ENCODE measurements around the gene CPNE1.
"Not testable (repeated sequence)": the region's sequence is repeated elsewhere in the genome, so short reads cannot be mapped to it uniquely, and the experiment has no call there.

Gene CPNE1

GRCh38 chr20:35664466-35665206, at the start of gene CPNE1, which contains the start of gene RBM12:
CPNE1 (minus strand) TSS chr20:35664900; CDS start chr20:35632923, 31,977 bp downstream.
RBM12 (minus strand) TSS chr20:35664900; CDS start chr20:35655322, 9,578 bp downstream.
- DNase-seq (ENCODE audit: low spot score): peak; percentile 95

DNA sequence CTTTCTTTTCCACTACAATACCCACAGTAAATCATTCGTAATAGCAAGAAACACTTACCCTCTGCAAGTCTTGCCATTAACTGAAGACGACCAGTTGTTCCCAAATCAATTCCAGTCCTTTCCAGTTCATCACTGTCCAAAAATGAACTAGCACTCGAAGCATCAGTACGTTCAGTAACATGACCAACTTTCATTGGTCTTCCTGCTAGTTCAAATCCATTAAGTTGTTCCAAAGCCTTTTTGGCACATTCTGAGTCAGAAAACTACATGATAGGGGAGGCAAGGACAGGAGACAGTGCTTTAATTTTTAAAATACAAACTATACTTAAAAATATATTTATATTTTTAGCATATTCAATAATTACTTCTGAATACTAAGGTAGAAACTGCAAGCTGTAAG, 49.4 kb upstream of the CPNE1 start:
- DNase-seq (ENCODE audit: low spot score): no peak

- not testable (repeated sequence) for DNase-seq (ENCODE audit: low spot score)
These were observed 48.4 kb upstream of the CPNE1 start for GRCh38 chr20:35713120-35713519.

- DNase-seq (ENCODE audit: low spot score): peak; percentile 55
These were observed 47.0 kb upstream of the CPNE1 start for GRCh38 chr20:35711588-35712209.

- DNase-seq (ENCODE audit: low spot score): no peak
These were observed 46.3 kb upstream of the CPNE1 start for GRCh38 chr20:35710884-35711587.

GRCh38 chr20:35710039-35710438, 45.3 kb upstream of the CPNE1 start:
- no peak for DNase-seq (ENCODE audit: low spot score)

- DNase-seq (ENCODE audit: low spot score): no peak
These were observed 44.6 kb upstream of the CPNE1 start for GRCh38 chr20:35709259-35709658.

- DNase-seq (ENCODE audit: low spot score): no peak
These were observed 43.8 kb upstream of the CPNE1 start for GRCh38 chr20:35708502-35708901.

DNA sequence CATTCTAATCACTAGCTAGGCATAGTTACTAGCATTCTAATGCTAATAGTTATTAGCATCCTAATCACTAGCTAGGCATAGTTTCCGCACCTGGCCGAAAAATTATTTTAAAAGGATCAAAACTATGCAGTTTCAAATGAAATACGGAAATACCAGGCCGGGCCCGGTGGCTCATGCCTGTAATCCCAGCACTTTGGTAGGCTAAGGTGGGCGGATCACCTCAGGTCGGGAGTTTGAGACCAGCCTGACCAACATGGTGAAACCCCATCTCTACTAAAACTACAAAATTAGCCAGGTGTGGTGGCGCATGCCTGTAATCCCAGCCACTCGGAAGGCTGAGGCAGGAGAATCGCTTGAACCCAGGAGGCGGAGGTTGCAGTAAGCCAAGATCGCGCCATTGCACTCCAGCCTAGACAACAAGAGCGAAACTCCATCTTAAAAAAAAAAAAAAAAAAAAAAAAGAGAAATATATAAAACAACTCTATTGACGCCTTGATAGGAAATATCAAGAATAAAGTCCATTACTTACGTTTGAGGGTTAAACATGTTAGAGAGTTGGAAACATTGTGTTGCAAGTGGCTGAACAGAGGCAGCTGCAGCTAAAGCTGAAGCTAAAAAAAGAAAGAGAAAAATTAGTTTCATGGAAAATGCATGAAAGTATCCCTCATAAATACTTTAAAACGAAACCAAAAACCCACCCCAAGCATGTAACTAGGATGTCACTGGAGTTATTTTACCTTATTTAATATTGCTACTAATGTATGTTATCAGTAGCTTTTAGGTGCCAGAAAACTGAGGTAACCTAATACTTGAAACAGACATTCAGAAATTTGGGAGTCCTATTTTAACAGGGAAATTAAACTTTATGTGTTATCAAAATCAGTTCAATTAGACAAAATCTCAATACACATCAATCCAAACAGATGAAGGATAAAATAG, 42.2 kb upstream of the CPNE1 start:
- not testable (repeated sequence) for DNase-seq (ENCODE audit: low spot score)

DNA sequence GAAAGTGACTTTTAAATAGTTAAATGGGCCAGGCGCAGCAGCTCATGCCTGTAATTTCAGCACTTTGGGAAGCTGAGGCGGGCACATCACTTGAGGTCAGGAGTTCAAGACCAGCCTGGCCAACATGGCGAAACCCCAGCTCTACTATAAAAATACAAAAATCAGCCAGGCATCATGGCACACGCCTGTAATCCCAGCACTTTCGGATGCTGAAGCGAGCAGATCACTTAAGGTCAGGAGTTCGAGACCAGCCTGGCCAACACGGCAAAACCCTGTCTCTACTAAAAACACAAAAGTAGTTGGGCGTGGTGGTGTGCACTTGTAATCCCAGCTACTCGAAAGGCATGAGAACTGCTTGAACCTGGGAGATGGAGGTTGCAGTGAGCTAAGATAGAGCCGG, 41.2 kb upstream of the CPNE1 start:
- not testable (repeated sequence) for DNase-seq (ENCODE audit: low spot score)

DNA sequence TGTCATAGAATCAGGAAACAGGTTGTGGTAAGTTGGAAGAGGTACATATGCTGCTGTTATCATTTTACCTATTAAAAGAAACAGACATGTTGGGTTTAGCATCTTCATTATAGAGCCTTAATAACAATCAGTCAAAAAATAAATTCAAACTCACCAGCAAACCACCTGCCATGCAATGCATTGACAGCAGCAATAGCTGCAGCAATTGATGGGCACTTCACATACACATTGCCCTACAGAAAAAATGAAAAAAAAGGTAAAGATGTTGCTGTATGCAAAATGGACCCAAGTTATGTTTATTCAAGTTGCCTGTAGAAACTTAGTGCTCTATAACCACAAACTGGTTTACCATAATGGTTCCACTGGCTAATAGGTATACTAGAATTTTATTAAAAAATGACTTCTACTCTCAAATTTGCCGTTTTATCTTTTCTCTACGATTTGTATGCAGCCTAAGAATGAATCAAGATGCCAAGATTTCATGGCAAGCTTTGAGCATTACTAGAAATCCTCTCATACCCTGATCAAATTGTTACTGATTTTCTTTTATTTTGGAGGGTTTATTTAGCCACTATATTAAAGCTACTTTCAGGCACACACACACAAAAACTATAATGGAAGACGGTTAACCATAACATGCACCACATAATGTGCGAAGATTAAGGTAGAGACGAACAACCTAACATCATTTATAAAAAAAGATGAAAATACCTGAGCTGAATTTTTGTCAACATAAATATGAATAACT, 40.0 kb upstream of the CPNE1 start:
- DNase-seq (ENCODE audit: low spot score): no peak

- no peak for DNase-seq (ENCODE audit: low spot score)
These were observed 38.4 kb upstream of the CPNE1 start for GRCh38 chr20:35702824-35703695.

DNA sequence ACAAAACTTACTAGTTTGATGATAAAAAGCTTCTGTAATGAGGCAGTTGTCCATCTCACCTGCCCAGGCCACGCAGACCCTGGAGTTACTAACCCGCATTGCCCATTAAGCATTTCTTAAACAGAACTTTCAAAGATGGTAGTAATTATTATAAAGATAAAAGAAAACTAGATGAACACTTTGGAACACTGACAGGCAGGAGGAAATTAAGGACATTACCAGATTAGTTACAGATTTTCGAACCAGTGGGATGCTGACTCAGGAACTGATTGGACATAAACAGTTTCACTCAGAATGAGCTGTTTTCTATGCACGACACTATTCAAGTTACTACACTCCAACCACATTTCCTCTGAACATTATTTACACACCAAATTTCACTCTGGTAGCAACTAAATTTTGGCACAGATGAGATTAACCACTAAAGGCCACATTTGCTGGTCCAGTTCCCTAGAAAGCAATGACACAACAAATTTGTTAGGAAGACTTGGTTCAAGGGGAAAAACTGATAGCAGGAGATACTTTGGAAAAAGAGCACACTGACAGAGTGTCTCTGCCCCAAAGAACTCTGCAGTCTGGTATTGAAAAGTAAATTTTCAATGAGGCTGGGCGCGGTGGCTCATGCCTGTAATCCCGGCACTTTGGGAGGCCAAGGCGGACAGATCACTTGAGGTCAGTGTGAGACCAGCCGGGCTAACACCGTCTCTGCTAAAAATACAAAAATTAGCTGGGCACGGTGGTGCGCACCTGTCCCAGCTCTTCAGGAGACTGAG, 37.5 kb upstream of the CPNE1 start:
- DNase-seq (ENCODE audit: low spot score): no peak

DNA sequence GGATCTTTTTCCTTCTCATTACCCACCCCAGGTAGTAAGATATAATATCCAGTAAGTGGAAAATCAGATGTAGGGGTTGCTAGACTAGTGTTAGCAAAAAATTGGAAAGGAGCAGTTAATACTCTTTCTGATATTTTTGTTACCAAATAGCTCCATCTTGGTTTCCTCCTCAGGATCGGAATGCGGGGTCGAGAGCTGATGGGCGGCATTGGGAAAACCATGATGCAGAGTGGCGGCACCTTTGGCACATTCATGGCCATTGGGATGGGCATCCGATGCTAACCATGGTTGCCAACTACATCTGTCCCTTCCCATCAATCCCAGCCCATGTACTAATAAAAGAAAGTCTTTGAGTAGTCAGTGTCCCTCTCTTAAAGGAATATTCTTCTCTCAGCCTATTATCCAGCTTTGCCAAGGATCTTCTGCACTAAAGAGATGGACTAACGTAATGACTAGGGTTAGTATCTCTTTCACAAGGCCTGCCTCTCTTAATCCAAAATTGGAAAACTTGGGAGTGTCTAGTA, 36.0 kb upstream of the CPNE1 start:
- DNase-seq (ENCODE audit: low spot score): no peak

GRCh38 chr20:35699957-35700624, 35.4 kb upstream of the CPNE1 start:
- no peak for DNase-seq (ENCODE audit: low spot score)

DNA sequence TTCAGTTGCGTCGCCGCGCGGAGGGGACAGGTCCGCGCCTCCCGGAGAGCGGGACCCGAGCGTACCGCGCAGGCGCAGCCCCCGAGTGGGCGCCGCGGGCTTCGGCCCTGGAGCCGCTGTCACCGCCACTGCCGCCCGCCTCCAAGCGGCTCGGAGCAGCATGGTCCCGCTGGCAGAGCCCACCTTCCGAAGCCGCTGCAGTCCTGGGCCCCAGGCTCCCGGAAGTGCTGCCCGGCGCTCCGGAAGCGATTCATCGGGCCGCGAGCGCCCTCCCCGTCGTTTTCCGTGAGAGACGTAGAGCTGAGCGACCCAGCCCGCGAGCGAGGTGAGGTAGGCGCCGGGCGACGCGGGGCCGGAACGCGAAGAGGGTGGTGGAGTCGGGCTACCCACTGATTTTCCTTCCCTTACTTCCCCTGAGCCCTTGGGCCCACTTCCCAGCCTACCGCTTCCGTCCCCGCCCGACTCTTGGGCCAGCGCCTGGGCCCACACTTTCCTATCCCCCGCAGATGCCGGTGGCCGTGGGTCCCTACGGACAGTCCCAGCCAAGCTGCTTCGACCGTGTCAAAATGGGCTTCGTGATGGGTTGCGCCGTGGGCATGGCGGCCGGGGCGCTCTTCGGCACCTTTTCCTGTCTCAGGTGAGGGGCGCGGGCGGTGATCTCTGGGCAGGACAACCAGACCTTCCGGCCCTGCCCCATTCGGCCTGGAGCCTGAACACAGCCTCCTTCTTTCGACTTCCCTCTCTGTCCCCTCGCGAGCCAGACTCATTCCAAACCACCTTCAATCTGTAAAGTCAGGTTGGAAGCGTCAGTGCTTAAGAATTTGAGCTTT, 34.6 kb upstream of the CPNE1 start, which contains the start of the genes NFS1 and ROMO1:
Gene NFS1 (minus strand): TSS at position 226 of the 830 bp plus-strand sequence. CDS start 64 bp downstream, at position 162.
Gene ROMO1 (plus strand): TSS at position 279 of the 830 bp plus-strand sequence. CDS start 228 bp downstream, at position 507.
- DNase-seq (ENCODE audit: low spot score): peak; percentile 89

All from activated CD4-positive, alpha-beta T cell treated with anti-CD3 and anti-CD28 coated beads, Interleukin-2, Interleukin-4, amounts not matched to agents 100 ng/mL and 50 ng/mL, durations not matched to agents 16 hours and 8 hours (primary cell).